ENCODE results near the gene BCOR.

DNA sequence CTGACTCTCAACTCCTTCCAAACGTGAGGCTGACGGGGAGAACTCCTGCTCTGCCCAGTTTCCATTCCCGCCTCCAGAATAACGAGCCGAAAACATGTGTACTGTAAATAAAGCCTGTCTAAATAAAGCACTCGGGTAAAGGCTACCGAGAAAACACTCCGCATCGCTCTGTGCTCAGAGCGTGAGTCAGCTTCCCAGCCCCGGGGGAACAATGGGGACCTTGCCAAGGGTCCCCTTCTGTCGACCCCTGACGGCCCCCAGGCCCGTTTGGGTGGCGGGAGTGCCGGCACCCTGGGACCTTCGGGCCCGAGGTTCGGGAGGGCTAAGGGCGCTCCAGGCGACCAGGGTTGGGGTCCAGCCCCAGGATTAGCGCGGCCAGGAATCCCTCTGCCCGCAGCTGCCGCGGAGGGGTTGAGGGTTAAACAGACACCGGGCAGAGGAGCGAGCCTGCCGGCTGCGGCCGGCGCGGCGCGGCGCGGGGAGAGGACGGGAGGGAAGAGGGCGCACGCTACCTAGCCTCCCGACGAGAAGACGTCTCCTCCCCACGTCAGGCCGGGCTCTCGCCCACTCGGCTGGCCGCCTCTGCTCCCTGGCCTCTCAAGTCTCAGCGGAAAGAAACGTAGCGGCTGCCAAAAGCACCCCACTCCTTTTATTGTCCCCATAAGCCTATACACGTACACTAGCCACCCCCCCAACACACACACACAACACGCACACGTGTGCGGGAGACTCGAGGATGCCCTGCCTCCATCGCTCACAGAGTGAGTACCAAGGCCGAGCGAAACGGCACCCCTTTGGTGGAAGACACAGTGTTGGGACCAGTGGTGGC lies 85.5 kb downstream of the BCOR start:
- TF ChIP-seq EZH2 (IDR thresholded peaks at IDR 0.05; ENCODE audit: low read length, missing control alignments) = no peak
- TF ChIP-seq, protein P1, sequence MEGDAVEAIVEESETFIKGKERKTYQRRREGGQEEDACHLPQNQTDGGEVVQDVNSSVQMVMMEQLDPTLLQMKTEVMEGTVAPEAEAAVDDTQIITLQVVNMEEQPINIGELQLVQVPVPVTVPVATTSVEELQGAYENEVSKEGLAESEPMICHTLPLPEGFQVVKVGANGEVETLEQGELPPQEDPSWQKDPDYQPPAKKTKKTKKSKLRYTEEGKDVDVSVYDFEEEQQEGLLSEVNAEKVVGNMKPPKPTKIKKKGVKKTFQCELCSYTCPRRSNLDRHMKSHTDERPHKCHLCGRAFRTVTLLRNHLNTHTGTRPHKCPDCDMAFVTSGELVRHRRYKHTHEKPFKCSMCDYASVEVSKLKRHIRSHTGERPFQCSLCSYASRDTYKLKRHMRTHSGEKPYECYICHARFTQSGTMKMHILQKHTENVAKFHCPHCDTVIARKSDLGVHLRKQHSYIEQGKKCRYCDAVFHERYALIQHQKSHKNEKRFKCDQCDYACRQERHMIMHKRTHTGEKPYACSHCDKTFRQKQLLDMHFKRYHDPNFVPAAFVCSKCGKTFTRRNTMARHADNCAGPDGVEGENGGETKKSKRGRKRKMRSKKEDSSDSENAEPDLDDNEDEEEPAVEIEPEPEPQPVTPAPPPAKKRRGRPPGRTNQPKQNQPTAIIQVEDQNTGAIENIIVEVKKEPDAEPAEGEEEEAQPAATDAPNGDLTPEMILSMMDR (conservative IDR thresholded peaks at IDR 0.05 in 1 of 2, IDR thresholded peaks at IDR 0.05 in 1 of 2; ENCODE audit: low read depth in 1 of 2, low read length in 2 of 2) = no peak

Measured in fibroblast of lung (primary cell).